B cell (primary cell): ENCODE measurements around the gene NRAP. TPM values are rescaled to one million over a fixed set of nuclear protein-coding genes. Genes with fewer than 3 reads are reported as not detected.

Source experiments
- ATAC-seq: fragments of 200-7000 bp; cut with Tn5 transposase; one replicate; pipeline ENCODE4 v1.10.0; 2021; ENCODE audit warnings: low read depth, mild to moderate bottlenecking, moderate number of reproducible peaks, moderate library complexity
- CTCF ChIA-PET: fragments of 350-600 bp; sonication (Branson Sonifier 250); formaldehyde crosslinking; loops from one replicate; lab custom pipeline; 2021; ENCODE audit warnings: antibody characterized with exemption, inconsistent platforms; lab: Charles Lee
- POLR2A ChIA-PET: fragments of 350-600 bp; sonication (Branson Sonifier 250); formaldehyde crosslinking; loops from one replicate; lab custom pipeline; 2021; ENCODE audit warnings: antibody characterized with exemption; lab: Charles Lee
- DNase-seq: peaks from one replicate; pipeline ENCODE4 v3.0.0; 2013
- H2AFZ ChIP-seq: 2 replicates; pipeline ENCODE4 v1.6.1; 2012; ENCODE audit warnings: mild to moderate bottlenecking, low read depth, low read length; ENCODE audit not compliant: insufficient read depth, poor library complexity, severe bottlenecking
- H3K27ac ChIP-seq, 2 donors: 1 replicate in 1 of 2; 2 replicates in 1 of 2; pipeline ENCODE4 v1.5.1; 2012 to 2013; ENCODE audit warnings: low read length in 2 of 2, mild to moderate bottlenecking in 2 of 2, moderate library complexity in 1 of 2
- H3K27me3 ChIP-seq, 4 experiments: fragments of 200-600 bp in 1 of 4; sonication (generic) in 1 of 4; replicated peaks in 1 of 4; 1 replicate in 2 of 4; 2 replicates in 2 of 4; pipeline versions ENCODE4 v1.6.1 to v1.7.0; 2013 to 2016; ENCODE audit warnings: low read length in 3 of 4, mild to moderate bottlenecking in 2 of 4, mixed read lengths in 1 of 4, moderate library complexity in 1 of 4; ENCODE audit not compliant: insufficient read depth in 4 of 4, control insufficient read depth in 3 of 4; ENCODE audit errors: control extremely low read depth in 1 of 4
- H3K36me3 ChIP-seq, 2 experiments: replicated peaks in 1 of 2; 1 replicate in 1 of 2; 2 replicates in 1 of 2; pipeline versions ENCODE4 v1.6.1 to v1.7.1; 2013; ENCODE audit warnings: low read length in 1 of 2; ENCODE audit not compliant: insufficient read depth in 2 of 2, control insufficient read depth in 1 of 2; ENCODE audit errors: control extremely low read depth in 1 of 2, extremely low read depth in 1 of 2
- H3K4me1 ChIP-seq, 2 donors: fragments of 200-600 bp in 1 of 2; sonication (generic) in 1 of 2; 1 replicate in 1 of 2; 2 replicates in 1 of 2; pipeline versions ENCODE4 v1.5.1 to v1.6.1; 2013 to 2017; ENCODE audit warnings: low read length in 2 of 2; ENCODE audit not compliant: control insufficient read depth in 2 of 2, insufficient read depth in 2 of 2
- H3K4me2 ChIP-seq: replicated peaks from 2 replicates; pipeline ENCODE3; 2012; ENCODE audit warnings: mild to moderate bottlenecking, low read depth, low read length; ENCODE audit not compliant: poor library complexity, severe bottlenecking
- H3K4me3 ChIP-seq, 5 experiments: fragments of 200-600 bp in 1 of 5; sonication (generic) in 1 of 5; 1 replicate in 3 of 5; 2 replicates in 2 of 5; pipeline versions ENCODE4 v1.5.1 to v1.7.0; 2011 to 2016; ENCODE audit warnings: low read length in 4 of 5, mild to moderate bottlenecking in 4 of 5, low read depth in 2 of 5, control low read depth in 1 of 5, moderate library complexity in 1 of 5; ENCODE audit not compliant: insufficient read depth in 1 of 5; ENCODE audit errors: control extremely low read depth in 1 of 5, extremely low read depth in 1 of 5
- H3K79me2 ChIP-seq: fragments of 200-600 bp; sonication (generic); one replicate; pipeline ENCODE4 v1.6.0; 2016; ENCODE audit warnings: low read length; ENCODE audit not compliant: control insufficient read depth, insufficient read depth
- H3K9ac ChIP-seq: fragments of 200-600 bp; sonication (generic); 2 replicates; pipeline ENCODE4 v1.6.1; 2017; ENCODE audit warnings: mild to moderate bottlenecking, low read length, moderate library complexity
- H3K9me3 ChIP-seq, 3 donors: one replicate each; pipeline versions ENCODE4 v1.6.1 to v1.7.1; 2013; ENCODE audit warnings: low read length in 2 of 3; ENCODE audit not compliant: control insufficient read depth in 2 of 3, insufficient read depth in 1 of 3; ENCODE audit errors: control extremely low read depth in 1 of 3
- H4K20me1 ChIP-seq: 2 replicates; pipeline ENCODE4 v1.6.0; 2012; ENCODE audit warnings: mild to moderate bottlenecking, low read length; ENCODE audit not compliant: insufficient read depth, control insufficient read depth, poor library complexity, severe bottlenecking
- H3K27ac Mint-ChIP-seq: one replicate; pipeline ENCODE4 v1.8.0; 2021; ENCODE audit warnings: mixed read lengths
- H3K27me3 Mint-ChIP-seq: one replicate; pipeline ENCODE4 v1.8.0; 2021; ENCODE audit warnings: mixed read lengths
- H3K4me1 Mint-ChIP-seq: one replicate; pipeline ENCODE4 v1.8.0; 2021; ENCODE audit warnings: mixed read lengths
- H3K4me3 Mint-ChIP-seq: one replicate; pipeline ENCODE4 v1.8.0; 2021; ENCODE audit warnings: mixed read lengths
- H3K9me3 Mint-ChIP-seq: one replicate; pipeline ENCODE4 v1.8.0; 2022; ENCODE audit warnings: mixed read lengths; ENCODE audit not compliant: insufficient read depth
- CTCF ChIP-seq: fragments of 200-600 bp; IDR thresholded peaks from one replicate; pipeline ENCODE4 v1.8.0; 2022; ENCODE audit warnings: antibody characterized with exemption, mild to moderate bottlenecking
- EZH2 ChIP-seq: IDR thresholded peaks from 2 replicates; pipeline ENCODE4 v1.6.1; 2012; ENCODE audit warnings: borderline replicate concordance, low read depth, mild to moderate bottlenecking, moderate library complexity, low read length; ENCODE audit not compliant: insufficient read depth, poor library complexity, severe bottlenecking
- WGBS: methylation state at CpG from one replicate; pipeline ENCODE4 v1.1.5; 2013; ENCODE audit warnings: missing lambda C conversion rate; ENCODE audit not compliant: insufficient coverage; 5-methylcytosine and 5-hydroxymethylcytosine counted together
- intact Hi-C: fragments of 100-400 bp; cut with micrococcal nuclease; formaldehyde crosslinking; loops from one replicate; pipeline ENCODE4 v1.10.0; 2022
- polyA plus RNA-seq: library from polyadenylated mRNA; depleted of rRNA; stranded (reverse); fragments of >200 nt; gene quantifications from 2 replicates; pipeline ENCODE4 v1.2.3, GENCODE V29; 2012
- total RNA-seq, 2 donors: library from RNA; stranded (reverse); fragments of 120-200 nt in 1 of 2; gene quantifications; 1 replicate in 1 of 2; 2 replicates in 1 of 2; pipeline versions ENCODE4 v1.2.3 to v1.2.4, GENCODE V29; 2013 to 2022

Gene NRAP
- total and polyA plus RNA-seq, 2 donors (not counting 1 experiment from before 2014, with no cell fraction given) = not detected

- Histone ChIP-seq H3K9me3 (peaks cover 0 to 3% (median 0%) of the 10 kb centered on the region in 3 donors), H3K79me2 (peaks cover 56% of the 10 kb centered on the region), H3K4me1 (peaks cover 30 to 31% of the 10 kb centered on the region in 2 donors), H3K4me2 (peak overlapping the region; percentile 94), H3K27me3 (no peaks in the 10 kb centered on the region), H3K27ac (peak overlapping the region; percentile 85 to 91), H4K20me1 (peaks cover 4% of the 10 kb centered on the region), H3K4me3 (peak overlapping the region; percentile 51 to 97 (median 87)), H3K36me3 (no peaks in the 10 kb centered on the region), H3K9ac (peak overlapping the region; percentile 91), H2AFZ (peak overlapping the region; percentile 92)
- DNase-seq (peak; percentile 72), ATAC-seq (peak; percentile 52)
- TF ChIP-seq EZH2 (no peak), CTCF (no peak)
- ChIA-PET CTCF (interaction anchor here (0.9 to 2.4 kb wide), 9 partner anchors 28 to 624 kb away, joined by 3 to 11 read pairs (median 3); partner anchors contain the start of gene CCDC186), POLR2A (no interaction called here)
- WGBS = 0% methylated on average over 22 of the region's 28 CpGs
- Mint-ChIP-seq H3K27ac (peak overlapping the region; percentile 99), H3K27me3 (no peaks in the 10 kb centered on the region), H3K9me3 (peaks cover 11% of the 10 kb centered on the region), H3K4me3 (peak overlapping the region; percentile 99), H3K4me1 (peaks cover 52% of the 10 kb centered on the region)
- intact Hi-C loops = loop anchor here (2.0 to 10.0 kb wide), 3 partner anchors 344 to 814 kb away; partner anchors contain the start of gene CCDC186
Measured at GRCh38 chr10:113680190-113681111, 16.6 kb upstream of the NRAP start.
